A673 (cell line): ENCODE measurements around the gene APBB2. TPM values are rescaled to one million over a fixed set of nuclear protein-coding genes. Genes with fewer than 3 reads are reported as not detected.

Experiments
- BruUV-seq: library from RNA; stranded (reverse); fragments of 400-500 nt; replicated peaks from 2 replicates; lab custom pipeline; 2021; lab: Mats Ljungman, UMichigan
- CTCF ChIA-PET: fragments of 300-600 bp; sonication (Branson Sonifier 250); formaldehyde crosslinking; loops from one replicate; lab custom pipeline; 2022; ENCODE audit warnings: antibody characterized with exemption; lab: Charles Lee
- POLR2A ChIA-PET: fragments of 300-600 bp; sonication (Branson Sonifier 250); formaldehyde crosslinking; loops from one replicate; lab custom pipeline; 2022; ENCODE audit warnings: antibody characterized with exemption; ENCODE audit not compliant: low non-redundant PET; lab: Charles Lee
- DNase-seq: peaks from one replicate; pipeline ENCODE4 v3.0.0-alpha.2; 2015; ENCODE audit warnings: low spot score
- H3K27ac ChIP-seq: fragments of 200-600 bp; sonication (generic); 2 replicates; pipeline ENCODE4 v1.5.1; 2016; ENCODE audit warnings: mixed run types, low read depth, mild to moderate bottlenecking, mixed read lengths, antibody characterized with exemption, low read length; ENCODE audit not compliant: poor library complexity, severe bottlenecking
- H3K27me3 ChIP-seq: fragments of 200-600 bp; sonication (generic); replicated peaks from 2 replicates; pipeline ENCODE4 v1.6.1; 2017; ENCODE audit warnings: mixed run types, low read depth, mild to moderate bottlenecking, mixed read lengths, antibody characterized with exemption, low read length; ENCODE audit not compliant: insufficient read depth, poor library complexity
- H3K36me3 ChIP-seq: fragments of 200-600 bp; sonication (generic); 2 replicates; pipeline ENCODE4 v1.6.1; 2016; ENCODE audit warnings: mixed run types, mild to moderate bottlenecking, mixed read lengths, antibody characterized with exemption, low read length; ENCODE audit not compliant: insufficient read depth, poor library complexity, severe bottlenecking
- H3K4me1 ChIP-seq: fragments of 200-600 bp; sonication (generic); 2 replicates; pipeline ENCODE4 v1.6.1; 2017; ENCODE audit warnings: mixed run types, mild to moderate bottlenecking, mixed read lengths, antibody characterized with exemption, low read length; ENCODE audit not compliant: insufficient read depth, poor library complexity, severe bottlenecking
- H3K4me3 ChIP-seq: fragments of 200-600 bp; sonication (generic); 2 replicates; pipeline ENCODE4 v1.5.1; 2016; ENCODE audit warnings: low read depth, mixed run types, mild to moderate bottlenecking, mixed read lengths, low read length; ENCODE audit not compliant: poor library complexity, severe bottlenecking
- H3K9me3 ChIP-seq: fragments of 200-600 bp; sonication (generic); 2 replicates; pipeline ENCODE4 v1.6.1; 2016; ENCODE audit warnings: mixed run types, low read depth, mild to moderate bottlenecking, mixed read lengths, antibody characterized with exemption, low read length; ENCODE audit not compliant: poor library complexity, severe bottlenecking
- EZH2 ChIP-seq: fragments of 200-600 bp; sonication (generic); IDR thresholded peaks from 2 replicates; pipeline ENCODE4 v1.6.1; 2017; ENCODE audit warnings: borderline replicate concordance, low read depth, mild to moderate bottlenecking, mixed read lengths, antibody characterized with exemption, low read length; ENCODE audit not compliant: poor library complexity, severe bottlenecking
- intact Hi-C: fragments of 100-400 bp; cut with micrococcal nuclease; formaldehyde crosslinking; loops from one replicate; pipeline ENCODE4 v1.10.0; 2022; ENCODE audit not compliant: unreplicated experiment
- total RNA-seq: library from RNA; stranded (reverse); gene quantifications from 2 replicates; pipeline ENCODE4 v1.2.3, GENCODE V29; 2021
- TF ChIP-seq, protein P1 (sequence below): fragments of 300-800, 200-600 bp; sonication (generic); conservative IDR thresholded peaks from 2 replicates; pipeline ENCODE4 v1.5.1; 2017; ENCODE audit warnings: low read depth, mild to moderate bottlenecking, antibody characterized with exemption, low read length, moderate library complexity, mixed read lengths

The APBB2 gene
- total RNA-seq, 1 experiment from 2014 or later = 10.3 TPM

- intact Hi-C loops = no loop called here
- TF ChIP-seq EZH2 = no peak
- TF ChIP-seq, protein P1, sequence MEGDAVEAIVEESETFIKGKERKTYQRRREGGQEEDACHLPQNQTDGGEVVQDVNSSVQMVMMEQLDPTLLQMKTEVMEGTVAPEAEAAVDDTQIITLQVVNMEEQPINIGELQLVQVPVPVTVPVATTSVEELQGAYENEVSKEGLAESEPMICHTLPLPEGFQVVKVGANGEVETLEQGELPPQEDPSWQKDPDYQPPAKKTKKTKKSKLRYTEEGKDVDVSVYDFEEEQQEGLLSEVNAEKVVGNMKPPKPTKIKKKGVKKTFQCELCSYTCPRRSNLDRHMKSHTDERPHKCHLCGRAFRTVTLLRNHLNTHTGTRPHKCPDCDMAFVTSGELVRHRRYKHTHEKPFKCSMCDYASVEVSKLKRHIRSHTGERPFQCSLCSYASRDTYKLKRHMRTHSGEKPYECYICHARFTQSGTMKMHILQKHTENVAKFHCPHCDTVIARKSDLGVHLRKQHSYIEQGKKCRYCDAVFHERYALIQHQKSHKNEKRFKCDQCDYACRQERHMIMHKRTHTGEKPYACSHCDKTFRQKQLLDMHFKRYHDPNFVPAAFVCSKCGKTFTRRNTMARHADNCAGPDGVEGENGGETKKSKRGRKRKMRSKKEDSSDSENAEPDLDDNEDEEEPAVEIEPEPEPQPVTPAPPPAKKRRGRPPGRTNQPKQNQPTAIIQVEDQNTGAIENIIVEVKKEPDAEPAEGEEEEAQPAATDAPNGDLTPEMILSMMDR = no peak
- Histone ChIP-seq H3K27me3 (no peaks in the 10 kb centered on the region), H3K4me3 (no peak overlapping the region), H3K9me3 (no peaks in the 10 kb centered on the region), H3K36me3 (no peaks in the 10 kb centered on the region), H3K4me1 (no peaks in the 10 kb centered on the region), H3K27ac (no peak overlapping the region)
- BruUV-seq = no TSS peak
- CTCF ChIA-PET = no interaction called here
- POLR2A ChIA-PET = no interaction called here
- DNase-seq = no peak
These were observed 273.6 kb downstream of the APBB2 start for GRCh38 chr4:40940756-40941155.

GRCh38 chr4:40940317-40940741 is 274.0 kb downstream of the APBB2 start:
- CTCF ChIA-PET = no interaction called here
- POLR2A ChIA-PET = no interaction called here

DNA sequence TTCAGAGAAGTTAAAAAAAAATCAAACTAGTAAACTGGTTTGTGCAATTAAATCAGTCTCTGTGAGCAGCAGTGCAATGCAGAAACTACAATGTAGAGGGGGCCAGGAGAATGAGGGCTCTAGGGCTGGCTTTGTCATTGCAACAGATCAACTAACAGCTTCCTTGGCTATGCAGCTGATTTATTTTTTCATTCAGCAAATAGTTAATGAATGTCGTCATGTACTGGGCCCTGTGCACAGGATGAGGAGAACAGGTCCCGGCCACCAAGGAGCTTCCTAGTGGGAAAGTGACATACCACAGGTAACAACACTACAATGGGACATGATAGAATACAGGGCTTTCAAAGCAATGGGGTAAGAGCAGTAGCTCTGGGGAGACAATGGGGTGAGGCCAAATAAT is 274.5 kb downstream of the APBB2 start:
- no peak for TF ChIP-seq EZH2
- TF ChIP-seq, protein P1 = no peak
- no peaks in the 10 kb centered on the region for H3K36me3 ChIP-seq
- no peak for DNase-seq
- H3K27me3 ChIP-seq = no peaks in the 10 kb centered on the region
- no peaks in the 10 kb centered on the region for H3K4me1 ChIP-seq
- BruUV-seq = no TSS peak
- no peaks in the 10 kb centered on the region for H3K9me3 ChIP-seq
- H3K4me3 ChIP-seq = no peak overlapping the region
- intact Hi-C loops = no loop called here
- no peak overlapping the region for H3K27ac ChIP-seq
- ChIA-PET CTCF (no interaction called here), POLR2A (no interaction called here)

More at GRCh38 chr4:40940317-40940741, 274.0 kb downstream of the APBB2 start:
- Histone ChIP-seq H3K4me1 (no peaks in the 10 kb centered on the region), H3K4me3 (no peak overlapping the region), H3K9me3 (no peaks in the 10 kb centered on the region), H3K36me3 (no peaks in the 10 kb centered on the region), H3K27ac (no peak overlapping the region), H3K27me3 (no peaks in the 10 kb centered on the region)
- intact Hi-C loops = no loop called here
- DNase-seq = no peak
- BruUV-seq = no TSS peak
- TF ChIP-seq EZH2 = no peak
- TF ChIP-seq, protein P1 = no peak
